ENCODE data around the gene PDK4.

Gene PDK4

GRCh38 chr7:95596198-95597063, at the start of gene PDK4:
Gene PDK4 (minus strand): TSS chr7:95596516. CDS start chr7:95596293, 223 bp downstream.
- H3K4me1 Mint-ChIP-seq, result peaks cover 7% of the 10 kb centered on the region
- no peak within 1 kb of the TSS for H3K27ac Mint-ChIP-seq
- no peaks in the 10 kb centered on the region for H3K36me3 Mint-ChIP-seq (ENCODE audit: low read depth)
- no peaks in the 10 kb centered on the region for H3K9me3 Mint-ChIP-seq
- ATAC-seq (no peak), DNase-seq (peak; percentile 3)
- H3K4me3 Mint-ChIP-seq, result peak within 1 kb of the TSS; percentile 72
- peaks cover 20% of the 10 kb centered on the region for H3K27me3 Mint-ChIP-seq

GRCh38 chr7:95642173-95642572, 45.9 kb upstream of the PDK4 start:
- Mint-ChIP-seq H3K36me3 (ENCODE audit: low read depth) (no peaks in the 10 kb centered on the region), H3K4me1 (no peaks in the 10 kb centered on the region), H3K4me3 (no peak overlapping the region), H3K27me3 (no peaks in the 10 kb centered on the region), H3K9me3 (no peaks in the 10 kb centered on the region), H3K27ac (no peak overlapping the region)
- no peak for ATAC-seq
- DNase-seq, result no peak

GRCh38 chr7:95636140-95636940, 40.0 kb upstream of the PDK4 start:
- Mint-ChIP-seq H3K27me3 (no peaks in the 10 kb centered on the region), H3K9me3 (peaks cover 4% of the 10 kb centered on the region), H3K27ac (no peak overlapping the region), H3K4me1 (peaks cover 6% of the 10 kb centered on the region), H3K36me3 (ENCODE audit: low read depth) (no peaks in the 10 kb centered on the region), H3K4me3 (no peak overlapping the region)
- DNase-seq, result no peak
- ATAC-seq, result peak; percentile 78

GRCh38 chr7:95632609-95633008, 36.3 kb upstream of the PDK4 start:
- Mint-ChIP-seq H3K9me3 (peaks cover 4% of the 10 kb centered on the region), H3K36me3 (ENCODE audit: low read depth) (no peaks in the 10 kb centered on the region), H3K4me3 (no peak overlapping the region), H3K27ac (no peak overlapping the region), H3K27me3 (no peaks in the 10 kb centered on the region), H3K4me1 (peaks cover 6% of the 10 kb centered on the region)
- ATAC-seq (no peak), DNase-seq (no peak)

DNA sequence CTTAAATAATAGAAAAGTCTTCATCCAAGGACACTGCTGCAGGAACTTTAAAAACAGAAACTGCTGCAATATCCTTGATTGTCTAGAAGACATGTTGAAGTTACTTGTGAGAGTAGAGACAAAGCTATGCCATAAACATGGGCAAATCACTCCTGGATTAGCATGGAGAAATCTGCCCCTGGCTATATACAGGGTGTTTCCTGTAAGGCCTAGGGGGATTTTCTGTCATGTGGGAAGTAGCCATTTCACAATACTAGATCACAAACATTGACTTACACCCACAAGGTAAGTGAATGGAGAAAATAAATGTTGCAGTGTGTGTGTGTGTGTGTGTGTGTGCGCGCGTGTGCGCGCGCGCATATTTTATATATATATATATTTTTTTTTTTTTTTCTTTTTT, 35.2 kb upstream of the PDK4 start:
- ATAC-seq, result no peak
- H3K27me3 Mint-ChIP-seq, result no peaks in the 10 kb centered on the region
- peaks cover 7% of the 10 kb centered on the region for H3K9me3 Mint-ChIP-seq

DNA sequence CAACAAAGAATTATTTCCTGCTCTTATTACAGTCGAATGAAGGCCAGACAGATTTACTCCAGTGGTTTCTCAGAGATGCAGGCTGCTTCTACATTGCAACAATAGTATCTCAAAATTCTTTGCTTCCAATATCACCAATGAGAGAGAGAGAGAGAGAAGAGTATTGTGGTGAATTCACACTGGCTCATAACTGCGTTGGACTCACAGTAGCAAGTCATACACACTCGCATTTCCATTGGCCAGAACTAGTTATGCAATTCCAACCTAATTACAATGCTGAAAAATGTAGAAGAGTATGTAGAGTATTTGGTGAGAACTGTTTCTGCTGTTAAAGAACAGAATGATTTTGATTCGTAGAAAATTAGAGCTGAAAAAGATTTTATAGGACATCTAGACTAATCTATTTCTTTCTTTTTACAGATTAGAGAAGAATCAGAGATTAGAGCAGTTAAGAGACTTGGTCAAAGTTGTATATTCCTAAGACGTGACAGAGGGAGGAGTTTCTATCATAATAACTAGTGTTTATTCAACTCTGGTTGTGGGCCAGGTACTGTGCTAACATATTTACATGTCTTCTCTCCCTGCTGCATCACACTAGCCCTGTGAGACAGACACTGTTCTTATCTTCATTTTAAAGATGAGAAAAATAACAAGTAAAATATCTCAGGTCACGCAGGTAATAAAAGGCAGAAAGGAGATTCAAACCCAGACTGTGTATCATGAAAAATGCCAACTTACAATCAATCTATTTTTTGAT, 34.6 kb upstream of the PDK4 start:
- ATAC-seq, result no peak
- peaks cover 7% of the 10 kb centered on the region for H3K9me3 Mint-ChIP-seq

More for the DNA sequence above, 35.2 kb upstream of the PDK4 start:
- Mint-ChIP-seq H3K36me3 (ENCODE audit: low read depth) (no peaks in the 10 kb centered on the region), H3K27ac (no peak overlapping the region), H3K4me1 (peaks cover 6% of the 10 kb centered on the region), H3K4me3 (no peak overlapping the region)
- no peak for DNase-seq

GRCh38 chr7:95628831-95629439, 32.6 kb upstream of the PDK4 start:
- H3K4me1 Mint-ChIP-seq, result no peaks in the 10 kb centered on the region
- H3K4me3 Mint-ChIP-seq, result no peak overlapping the region
- DNase-seq (no peak), ATAC-seq (no peak)
- peaks cover 7% of the 10 kb centered on the region for H3K9me3 Mint-ChIP-seq
- no peaks in the 10 kb centered on the region for H3K36me3 Mint-ChIP-seq (ENCODE audit: low read depth)
- no peaks in the 10 kb centered on the region for H3K27me3 Mint-ChIP-seq
- no peak overlapping the region for H3K27ac Mint-ChIP-seq

More for the DNA sequence above, 34.6 kb upstream of the PDK4 start:
- Mint-ChIP-seq H3K36me3 (ENCODE audit: low read depth) (no peaks in the 10 kb centered on the region), H3K4me1 (no peaks in the 10 kb centered on the region), H3K27ac (no peak overlapping the region), H3K4me3 (no peak overlapping the region), H3K27me3 (no peaks in the 10 kb centered on the region)
- no peak for DNase-seq

DNA sequence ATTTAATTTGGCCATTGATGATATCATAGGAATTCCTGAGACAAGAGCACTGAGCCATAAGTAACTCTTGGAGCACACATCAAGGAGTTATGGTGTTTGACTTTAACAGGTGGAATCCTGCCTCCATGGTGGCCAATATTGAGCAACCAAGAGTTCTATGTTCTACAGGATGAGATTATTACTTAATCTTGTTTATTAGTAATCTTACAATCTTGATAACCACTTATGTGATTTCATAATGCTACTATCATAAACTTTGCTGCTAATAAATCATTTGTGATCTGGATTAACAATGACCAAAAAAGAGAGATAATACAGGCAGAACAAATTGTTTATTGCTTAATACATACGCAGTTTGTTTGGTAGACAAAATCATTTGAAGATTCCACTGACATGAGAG, 27.5 kb upstream of the PDK4 start:
- Mint-ChIP-seq H3K27me3 (no peaks in the 10 kb centered on the region), H3K27ac (no peak overlapping the region), H3K9me3 (peaks cover 4% of the 10 kb centered on the region), H3K4me1 (no peaks in the 10 kb centered on the region), H3K4me3 (no peak overlapping the region), H3K36me3 (ENCODE audit: low read depth) (no peaks in the 10 kb centered on the region)
- DNase-seq (no peak), ATAC-seq (no peak)

- ATAC-seq, result no peak
- peaks cover 4% of the 10 kb centered on the region for H3K9me3 Mint-ChIP-seq
- H3K4me1 Mint-ChIP-seq, result no peaks in the 10 kb centered on the region
- no peak overlapping the region for H3K4me3 Mint-ChIP-seq
- DNase-seq, result no peak
- no peaks in the 10 kb centered on the region for H3K27me3 Mint-ChIP-seq
- H3K27ac Mint-ChIP-seq, result no peak overlapping the region
- no peaks in the 10 kb centered on the region for H3K36me3 Mint-ChIP-seq (ENCODE audit: low read depth)
These were observed 26.5 kb upstream of the PDK4 start for GRCh38 chr7:95622859-95623258.

GRCh38 chr7:95622001-95622549, 25.8 kb upstream of the PDK4 start:
- no peaks in the 10 kb centered on the region for H3K4me1 Mint-ChIP-seq
- H3K27ac Mint-ChIP-seq, result no peak overlapping the region

GRCh38 chr7:95621404-95621803, 25.1 kb upstream of the PDK4 start:
- no peaks in the 10 kb centered on the region for H3K4me1 Mint-ChIP-seq
- H3K9me3 Mint-ChIP-seq, result no peaks in the 10 kb centered on the region
- no peak for ATAC-seq
- DNase-seq, result no peak
- H3K4me3 Mint-ChIP-seq, result no peak overlapping the region
- H3K27me3 Mint-ChIP-seq, result no peaks in the 10 kb centered on the region
- H3K27ac Mint-ChIP-seq, result no peak overlapping the region
- H3K36me3 Mint-ChIP-seq (ENCODE audit: low read depth), result no peaks in the 10 kb centered on the region

More at GRCh38 chr7:95622001-95622549, 25.8 kb upstream of the PDK4 start:
- H3K36me3 Mint-ChIP-seq (ENCODE audit: low read depth), result no peaks in the 10 kb centered on the region
- H3K4me3 Mint-ChIP-seq, result no peak overlapping the region
- ATAC-seq (no peak), DNase-seq (no peak)
- H3K27me3 Mint-ChIP-seq, result no peaks in the 10 kb centered on the region
- H3K9me3 Mint-ChIP-seq, result peaks cover 4% of the 10 kb centered on the region

DNA sequence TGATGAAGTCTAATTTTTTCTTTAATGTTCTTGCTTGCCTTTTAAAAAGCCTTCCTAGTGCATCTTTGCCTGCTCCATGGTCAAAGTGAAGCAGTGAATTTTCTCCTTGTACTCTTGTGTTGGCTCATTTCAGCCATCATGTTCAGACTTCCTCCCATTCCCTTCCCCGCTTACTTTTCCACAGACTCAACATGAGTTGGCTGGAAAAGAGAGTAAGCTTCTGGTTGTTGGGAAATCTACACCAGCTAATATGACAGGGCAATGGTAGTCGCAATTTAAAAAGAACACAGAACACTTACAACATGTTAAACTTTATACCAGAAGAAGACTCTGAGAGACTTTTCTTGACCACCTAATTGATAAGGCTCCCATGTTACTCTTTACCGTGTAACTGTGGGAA, 24.3 kb upstream of the PDK4 start:
- DNase-seq (no peak), ATAC-seq (no peak)
- no peaks in the 10 kb centered on the region for H3K9me3 Mint-ChIP-seq
- no peaks in the 10 kb centered on the region for H3K4me1 Mint-ChIP-seq
- H3K36me3 Mint-ChIP-seq (ENCODE audit: low read depth), result no peaks in the 10 kb centered on the region
- H3K4me3 Mint-ChIP-seq, result no peak overlapping the region
- no peaks in the 10 kb centered on the region for H3K27me3 Mint-ChIP-seq
- H3K27ac Mint-ChIP-seq, result no peak overlapping the region

DNA sequence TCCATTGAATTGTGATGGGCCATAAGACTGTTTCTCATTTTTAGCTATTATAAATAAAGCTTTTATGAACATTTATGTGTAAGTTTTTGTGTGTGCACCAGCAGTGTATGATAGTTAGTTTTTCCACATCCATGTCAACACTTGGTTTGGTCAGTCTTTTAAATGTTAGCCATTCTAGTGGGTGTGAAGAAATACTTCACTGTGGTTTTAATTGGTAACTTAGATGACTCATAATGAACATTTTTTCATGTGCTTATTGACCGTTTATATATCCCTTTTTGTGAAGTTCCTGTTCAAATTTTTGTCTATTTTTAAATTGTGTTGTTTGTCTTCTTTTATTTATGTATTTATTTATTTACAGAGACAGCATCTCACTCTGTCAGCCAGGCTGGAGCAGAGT, 23.6 kb upstream of the PDK4 start:
- no peak for DNase-seq
- H3K27ac Mint-ChIP-seq, result no peak overlapping the region

GRCh38 chr7:95619517-95619916, 23.2 kb upstream of the PDK4 start:
- no peak for DNase-seq
- H3K9me3 Mint-ChIP-seq, result peaks cover 3% of the 10 kb centered on the region
- no peaks in the 10 kb centered on the region for H3K36me3 Mint-ChIP-seq (ENCODE audit: low read depth)
- no peak for ATAC-seq
- no peaks in the 10 kb centered on the region for H3K4me1 Mint-ChIP-seq
- no peak overlapping the region for H3K27ac Mint-ChIP-seq
- H3K4me3 Mint-ChIP-seq, result no peak overlapping the region
- no peaks in the 10 kb centered on the region for H3K27me3 Mint-ChIP-seq

More for the DNA sequence above, 23.6 kb upstream of the PDK4 start:
- Mint-ChIP-seq H3K4me3 (no peak overlapping the region), H3K4me1 (no peaks in the 10 kb centered on the region), H3K27me3 (no peaks in the 10 kb centered on the region), H3K36me3 (ENCODE audit: low read depth) (no peaks in the 10 kb centered on the region), H3K9me3 (no peaks in the 10 kb centered on the region)
- no peak for ATAC-seq

All from activated naive CD8-positive, alpha-beta T cell treated with anti-CD3 and anti-CD28 coated beads, Interleukin-2, amount 50 U/mL, for 24 hours (primary cell).